ENCODE data around the gene FAM151A.

Gene FAM151A

DNA sequence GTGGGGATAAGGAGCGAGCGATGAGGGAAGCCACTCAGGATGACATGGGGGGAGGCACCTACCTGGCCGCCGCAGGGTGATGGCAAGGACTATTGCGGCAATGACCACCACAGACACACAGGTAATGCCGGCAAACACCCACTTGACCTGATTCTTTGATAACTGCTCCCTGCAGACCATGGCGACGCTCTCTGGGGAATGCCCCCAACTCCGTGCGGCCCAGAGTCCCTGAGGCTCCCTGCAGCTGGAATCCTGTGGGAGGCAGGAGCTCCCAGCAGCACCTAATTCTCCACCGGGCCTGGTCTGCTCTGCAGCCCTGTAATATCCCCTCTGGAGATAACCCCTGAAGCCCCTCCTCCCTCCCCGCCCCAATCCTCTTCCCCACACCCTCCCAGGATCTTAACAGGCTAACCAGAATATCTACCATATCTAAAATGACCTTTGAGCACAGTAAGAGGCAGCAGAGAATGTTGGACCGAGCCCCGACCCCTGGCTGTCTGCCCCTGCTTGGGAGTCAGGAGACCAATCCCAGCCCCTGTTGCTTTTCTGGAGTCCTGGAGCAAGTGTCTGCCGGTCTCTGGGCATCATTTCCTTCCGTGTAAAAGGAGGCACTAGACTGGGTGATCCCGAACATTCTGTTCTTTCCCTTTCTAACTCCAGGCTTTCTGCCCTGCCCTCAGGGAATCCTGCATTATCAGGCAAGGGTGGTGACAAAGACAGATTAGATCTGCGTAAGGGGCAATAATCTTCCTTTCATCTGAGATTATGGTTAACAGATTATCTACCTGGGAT is at the start of gene FAM151A:
Gene FAM151A, minus strand, starts transcription at position 310 of the 792 bp plus-strand sequence. Its CDS starts 130 bp downstream, at position 180.
- DNase-seq (ENCODE audit: low spot score) = no peak

DNA sequence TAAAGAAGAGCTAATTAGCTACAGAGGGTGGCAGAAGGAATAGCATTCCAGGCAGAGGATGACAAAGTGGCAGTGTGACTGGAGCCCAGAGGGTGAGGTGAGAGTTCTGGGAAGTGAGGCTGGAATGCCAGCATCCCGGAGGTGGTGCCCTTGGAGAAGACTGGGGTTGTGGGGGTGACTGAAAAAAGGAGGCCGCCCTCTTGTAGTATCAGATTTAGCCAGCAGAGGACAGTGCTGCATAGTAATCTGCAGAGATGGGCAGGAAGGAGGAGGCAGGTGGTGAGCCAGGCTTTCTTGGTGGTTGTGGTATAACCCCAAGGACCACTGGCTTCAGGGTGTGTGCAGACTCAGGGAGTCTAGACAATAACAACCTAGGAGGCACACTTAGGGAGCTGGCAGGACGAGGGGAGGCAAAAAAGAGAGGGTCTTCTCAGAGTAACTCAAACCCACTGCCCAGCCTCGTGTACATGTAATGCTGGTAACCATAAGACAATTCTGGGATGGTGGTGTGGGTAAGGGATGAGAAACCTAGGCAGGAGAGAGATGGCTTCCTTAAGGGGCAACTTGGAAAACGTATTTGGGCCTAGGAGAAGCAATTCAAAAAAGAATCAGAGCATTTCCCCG is 48.8 kb upstream of the FAM151A start:
- DNase-seq (ENCODE audit: low spot score) = peak; percentile 77

DNA sequence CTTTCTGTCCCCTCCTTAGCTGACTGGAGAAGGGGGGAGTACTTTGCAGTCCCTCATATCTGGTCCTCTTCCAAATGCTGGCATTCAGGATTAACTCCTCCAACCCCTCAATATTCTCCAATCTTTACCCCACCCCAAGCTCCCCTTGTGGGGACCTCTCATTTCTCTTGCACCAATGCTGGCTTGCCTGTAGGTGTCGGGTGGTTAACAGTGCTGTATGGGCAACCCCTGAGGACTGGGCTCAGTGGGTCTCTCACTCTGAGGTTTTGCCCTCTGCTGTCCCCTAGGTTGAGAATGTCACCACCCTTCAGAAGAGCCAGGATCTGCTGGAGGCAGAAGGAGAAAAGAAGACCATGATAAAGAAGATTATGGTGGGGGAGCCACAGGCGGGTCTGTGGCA is 45.2 kb upstream of the FAM151A start:
- no peak for DNase-seq (ENCODE audit: low spot score)

DNA sequence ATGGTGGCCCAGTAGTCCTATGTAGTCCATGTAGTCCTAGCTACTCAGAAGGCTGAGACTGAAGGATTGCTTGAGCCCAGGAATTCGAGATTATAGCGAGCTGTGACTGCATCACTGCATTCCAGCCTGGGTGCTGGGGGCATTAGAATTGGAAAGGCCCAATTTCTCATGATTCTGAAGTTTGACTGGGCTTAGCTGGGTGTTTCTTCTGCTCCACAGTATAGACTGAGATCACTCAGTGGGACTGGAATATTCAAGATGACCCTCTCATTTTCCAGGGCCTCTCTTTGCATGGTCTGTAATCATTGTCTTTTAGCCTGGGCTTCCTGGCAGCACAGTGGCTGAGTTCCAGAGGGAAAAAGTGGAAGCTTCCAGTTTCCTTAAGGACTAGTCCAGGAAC is 44.5 kb upstream of the FAM151A start:
- DNase-seq (ENCODE audit: low spot score) = no peak

DNA sequence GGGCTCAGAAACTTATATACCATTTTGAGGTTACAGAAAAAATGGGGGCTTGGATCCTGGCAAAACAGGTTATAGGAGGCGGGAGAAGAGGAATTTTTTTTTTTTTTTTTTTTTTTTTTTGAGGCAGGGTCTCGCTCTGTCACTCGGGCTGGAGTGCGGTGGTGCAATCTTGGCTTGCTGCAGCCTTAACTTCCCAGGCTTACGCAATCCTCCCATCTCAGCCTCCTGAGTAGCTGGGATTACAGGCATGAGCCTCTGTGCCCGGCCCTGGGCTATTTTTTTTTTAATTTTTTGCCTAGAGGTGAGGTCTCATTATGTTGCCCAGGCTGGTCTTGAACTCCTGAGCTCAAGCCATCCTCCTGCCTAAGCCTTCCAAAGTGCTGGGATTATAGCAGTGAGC is 43.0 kb upstream of the FAM151A start:
- DNase-seq (ENCODE audit: low spot score) = no peak

DNA sequence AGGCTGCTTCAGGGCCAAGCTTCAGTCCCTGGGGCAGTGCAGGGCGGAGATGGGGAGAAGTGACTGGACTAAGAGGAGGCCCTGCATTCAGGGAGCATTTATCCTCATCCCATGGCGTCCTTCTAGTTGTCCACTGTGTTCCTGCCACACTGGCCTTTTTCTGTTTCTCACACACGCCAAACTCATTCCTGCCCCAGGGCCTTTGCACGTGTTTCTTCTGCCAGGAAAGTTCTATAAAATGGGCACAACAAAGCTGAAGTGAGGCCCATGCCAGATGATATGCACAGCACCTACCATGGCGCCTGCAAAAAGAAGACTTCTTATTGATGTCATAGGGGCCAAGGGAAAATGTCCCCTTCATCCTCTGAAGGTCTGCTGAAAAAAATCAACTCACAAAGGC is 42.5 kb upstream of the FAM151A start:
- DNase-seq (ENCODE audit: low spot score) = no peak

DNA sequence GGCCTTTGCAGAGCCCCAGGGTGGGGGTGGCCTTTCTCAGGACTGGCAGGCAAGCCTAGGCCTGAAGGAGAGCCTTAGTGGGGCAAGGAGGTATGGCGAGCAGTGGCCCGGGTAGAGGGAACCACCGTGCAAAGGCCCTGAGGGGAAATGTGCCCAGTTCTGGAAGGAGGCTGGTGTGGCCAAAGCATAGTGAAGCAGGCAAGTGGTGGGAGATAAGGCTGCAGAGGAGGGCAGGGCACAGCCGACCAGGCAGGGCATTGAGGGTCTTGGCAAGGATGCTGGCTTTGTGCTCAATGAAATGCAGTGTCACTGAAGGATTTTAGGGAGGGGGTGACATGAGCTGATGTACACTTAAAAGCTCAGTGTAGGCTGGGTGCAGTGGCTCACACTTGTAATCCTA is 41.0 kb upstream of the FAM151A start:
- DNase-seq (ENCODE audit: low spot score) = no peak

DNA sequence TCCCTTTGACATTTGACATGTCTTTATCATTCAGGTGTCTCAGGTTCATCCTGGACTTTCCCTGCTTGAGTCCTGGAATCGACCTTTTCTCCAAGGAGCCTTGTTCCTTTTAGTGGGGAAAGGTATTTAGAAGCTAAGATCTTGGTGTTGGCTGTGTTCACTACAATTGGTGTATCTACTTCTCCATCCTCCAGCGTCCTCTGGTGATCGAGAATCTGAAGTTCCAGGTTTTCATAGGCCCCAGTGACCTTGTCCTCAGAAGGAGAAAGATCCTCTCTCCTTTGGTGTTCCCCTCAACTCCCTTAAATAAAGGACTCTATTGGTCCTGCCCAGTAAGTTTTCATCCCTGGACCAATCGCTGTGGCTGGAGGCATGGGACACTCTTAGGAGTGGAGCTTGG is 40.4 kb upstream of the FAM151A start:
- DNase-seq (ENCODE audit: low spot score) = no peak

DNA sequence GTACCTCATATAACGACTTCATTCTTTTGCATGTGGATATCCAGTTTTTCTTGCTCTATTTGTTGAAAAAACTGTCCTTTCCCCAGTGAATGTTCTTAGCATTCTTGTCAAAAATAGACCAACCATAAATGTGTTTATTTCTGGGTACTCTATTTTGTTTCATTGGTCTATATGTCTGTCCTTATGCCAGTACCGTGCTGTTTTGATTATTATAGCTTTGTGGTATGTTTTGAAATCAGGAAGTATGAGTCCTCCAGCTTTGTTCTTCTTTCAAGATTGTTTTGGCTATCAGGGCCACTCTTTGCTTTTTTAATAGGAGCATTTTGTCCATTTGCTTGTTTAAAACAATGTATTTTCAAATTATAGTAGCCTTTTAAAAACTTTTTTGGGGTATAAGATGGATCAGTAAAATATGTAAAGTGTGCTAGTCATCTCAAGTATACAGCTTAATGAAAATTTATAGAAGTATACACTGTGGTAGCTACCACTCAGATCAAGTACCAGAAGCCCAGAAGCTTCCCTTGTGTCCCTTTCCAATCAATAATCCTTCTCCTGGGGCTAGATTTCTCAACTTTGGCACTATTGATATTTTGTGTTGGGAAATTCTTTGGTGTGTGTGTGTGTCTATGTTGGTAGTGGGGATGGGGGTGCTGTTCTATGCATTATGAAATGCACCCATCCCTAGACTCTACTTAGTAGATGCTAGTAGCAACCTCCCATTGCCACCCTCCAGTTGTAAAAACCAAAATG is 35.0 kb upstream of the FAM151A start:
- DNase-seq (ENCODE audit: low spot score) = no peak

DNA sequence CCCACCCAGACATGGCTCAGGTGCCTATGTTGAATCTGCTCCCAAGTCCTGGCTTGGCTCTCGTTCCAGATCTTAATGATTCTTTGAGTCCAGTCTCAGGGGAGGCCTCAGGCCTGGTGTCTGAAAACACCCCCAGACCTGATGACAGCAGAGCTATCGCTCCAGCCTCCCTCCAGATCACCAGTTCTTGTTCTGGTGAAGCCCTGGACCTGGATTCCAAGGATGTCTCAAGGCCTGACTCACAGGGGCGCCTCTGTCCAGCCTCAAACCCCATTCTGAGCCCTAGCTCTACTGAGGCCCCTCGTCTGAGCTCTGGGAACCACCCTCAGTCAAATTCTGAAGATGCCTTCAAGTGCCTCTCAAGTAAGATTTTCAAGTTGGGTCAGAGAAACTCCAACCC is 29.7 kb upstream of the FAM151A start:
- no peak for DNase-seq (ENCODE audit: low spot score)

DNA sequence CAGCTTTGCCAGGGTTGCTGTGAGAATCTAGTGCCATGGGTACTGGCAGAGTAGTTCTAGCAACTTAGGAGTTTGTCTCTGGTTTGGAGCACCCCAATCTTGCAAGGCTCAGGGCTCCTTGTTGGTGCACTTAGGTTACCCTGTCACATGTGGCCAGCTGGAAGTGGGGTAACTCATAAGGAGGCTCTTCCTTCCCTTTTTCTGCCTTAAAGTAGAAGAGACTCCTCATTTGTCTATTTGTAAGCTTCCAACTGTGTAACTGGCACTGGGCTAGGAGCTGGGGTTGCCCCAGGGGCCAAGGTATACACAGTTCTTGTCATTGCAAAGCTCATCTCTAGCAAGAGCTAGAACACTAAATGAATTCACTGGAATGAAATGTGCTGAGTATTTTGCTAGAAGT is 28.8 kb upstream of the FAM151A start:
- DNase-seq (ENCODE audit: low spot score) = no peak

DNA sequence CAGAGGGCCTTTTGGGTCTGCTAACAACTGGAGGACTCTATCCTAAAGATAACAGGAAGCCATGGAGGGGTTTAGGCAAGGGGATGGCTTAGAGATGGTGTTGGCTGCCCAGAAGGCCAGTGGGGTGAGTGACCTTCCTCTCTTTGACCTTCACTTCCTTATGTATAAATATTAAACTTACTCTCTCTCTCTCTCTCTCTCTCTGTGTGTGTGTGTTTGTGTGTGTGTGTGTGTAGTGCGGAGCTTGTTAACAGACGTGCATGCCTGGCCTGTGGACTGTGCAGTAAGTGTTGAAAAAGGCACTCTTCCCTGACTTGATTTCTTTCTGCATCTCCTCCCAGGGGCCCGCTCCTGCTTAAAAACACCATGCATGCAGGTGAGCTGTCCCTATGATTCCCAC is 28.3 kb upstream of the FAM151A start:
- no peak for DNase-seq (ENCODE audit: low spot score)

DNA sequence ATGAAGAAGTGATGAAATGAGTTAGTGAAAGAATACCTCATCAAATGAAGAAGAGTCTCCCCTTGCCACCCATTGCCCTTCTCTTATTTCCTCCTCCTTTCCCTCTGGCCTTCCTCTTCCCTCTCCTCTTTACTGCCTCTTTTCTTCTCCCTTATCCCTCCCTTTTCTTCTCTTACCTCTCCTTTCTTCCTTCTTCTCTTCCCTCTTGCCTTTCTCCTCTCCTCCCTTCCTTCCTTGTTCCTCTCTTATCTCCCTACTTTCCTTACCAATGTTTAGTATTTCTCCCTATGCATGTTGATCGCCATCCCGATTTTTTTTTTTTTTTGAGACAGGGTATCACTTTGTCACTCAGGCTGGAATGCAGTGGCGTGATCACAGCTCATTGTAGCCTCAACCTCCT is 27.1 kb upstream of the FAM151A start:
- DNase-seq (ENCODE audit: low spot score) = no peak

DNA sequence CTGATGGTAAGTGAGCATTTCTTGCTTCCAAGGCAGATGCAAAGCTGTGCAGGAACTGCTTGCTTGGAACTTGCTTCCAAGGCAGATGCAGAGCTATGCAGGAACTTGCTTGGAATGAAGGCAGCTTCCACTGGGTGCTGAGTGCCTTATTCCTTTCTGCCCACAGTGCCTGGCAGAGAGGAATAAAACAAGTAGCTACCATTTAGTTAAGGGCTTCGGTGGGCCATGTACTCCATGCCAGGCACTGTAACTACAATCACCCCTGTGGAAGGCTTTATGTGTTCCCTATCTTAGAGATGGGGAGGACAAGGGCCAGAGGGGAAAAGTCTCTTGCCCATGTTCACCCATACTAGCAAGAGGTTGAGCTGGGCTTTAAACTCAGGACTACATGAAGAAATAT is 26.6 kb upstream of the FAM151A start:
- DNase-seq (ENCODE audit: low spot score) = no peak

DNA sequence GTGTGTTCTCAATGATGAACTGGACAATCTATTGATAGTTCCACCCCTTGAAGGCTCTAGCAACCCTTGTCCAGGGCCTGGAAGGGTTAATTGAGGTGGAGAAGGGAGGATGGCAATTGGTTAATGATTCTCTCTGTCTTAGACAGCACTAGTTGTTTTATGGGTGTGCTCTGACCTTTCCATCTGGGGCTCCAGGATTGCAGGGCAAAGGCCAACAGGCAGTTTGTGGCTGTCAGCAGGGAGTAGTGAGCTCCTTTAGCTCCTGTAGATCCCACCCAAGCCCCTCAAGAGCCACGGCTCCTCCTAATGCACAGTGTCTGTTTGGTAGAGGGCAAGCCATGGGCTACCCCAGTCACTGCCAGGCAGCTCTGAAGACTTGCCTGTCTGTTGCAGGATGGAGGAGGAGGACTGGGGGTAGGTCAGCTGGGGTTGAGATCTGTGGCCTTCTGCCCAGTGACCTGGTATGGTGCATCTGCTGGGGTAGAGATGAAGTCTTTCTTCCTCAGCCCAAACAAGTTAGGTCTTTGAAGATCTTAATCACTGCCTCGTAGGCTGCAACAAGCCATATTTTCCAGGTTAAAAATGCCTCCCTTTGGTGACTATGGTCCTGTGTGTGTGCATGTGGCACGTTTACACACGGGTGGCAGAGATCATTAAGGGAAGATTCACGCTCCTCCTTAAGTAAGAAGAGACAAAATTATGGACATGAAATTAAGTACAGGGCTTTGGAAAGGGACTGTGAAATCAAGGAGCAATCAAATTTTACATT is 26.0 kb upstream of the FAM151A start:
- no peak for DNase-seq (ENCODE audit: low spot score)

DNA sequence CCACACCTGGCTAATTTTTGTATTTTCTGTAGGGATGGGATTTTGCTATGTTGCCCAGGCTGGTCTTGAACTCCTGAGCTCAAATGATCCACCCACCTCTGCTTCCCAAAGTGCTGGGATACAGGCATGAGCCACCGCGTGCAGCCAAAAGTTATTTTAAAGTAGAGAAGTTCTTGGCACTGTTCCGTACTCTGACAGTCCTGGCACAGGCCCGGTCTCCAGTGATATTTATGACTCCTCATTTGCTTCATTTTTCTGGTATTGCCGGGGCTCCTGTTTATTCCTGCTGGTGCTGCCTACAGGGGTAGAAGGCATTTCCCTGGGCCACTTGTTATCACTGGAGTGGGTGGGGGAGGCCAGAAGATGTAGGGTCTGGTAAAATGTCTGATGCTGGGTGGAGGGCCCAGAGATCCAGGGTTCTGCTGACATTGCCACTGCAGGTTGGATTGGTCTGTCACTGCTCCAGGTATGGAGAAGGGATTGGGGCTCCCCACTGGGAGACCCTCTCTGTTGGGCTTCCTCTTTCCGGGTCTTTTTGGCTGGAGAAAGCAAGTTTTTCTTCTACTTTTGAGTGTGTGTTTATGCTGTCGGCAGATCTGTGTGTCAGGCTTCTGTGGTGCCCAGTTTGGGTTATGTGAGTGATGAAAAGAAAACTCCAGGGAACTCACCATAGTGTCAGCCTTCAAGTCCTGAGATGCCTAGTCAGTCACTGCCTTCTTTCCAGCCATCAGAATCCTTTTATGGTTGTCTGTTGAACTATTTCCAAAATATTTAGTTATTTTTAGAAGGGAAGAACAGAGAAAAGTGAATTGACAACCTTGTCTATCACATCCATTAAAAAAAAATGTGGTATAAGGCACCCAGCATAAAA is 22.7 kb upstream of the FAM151A start:
- no peak for DNase-seq (ENCODE audit: low spot score)

DNA sequence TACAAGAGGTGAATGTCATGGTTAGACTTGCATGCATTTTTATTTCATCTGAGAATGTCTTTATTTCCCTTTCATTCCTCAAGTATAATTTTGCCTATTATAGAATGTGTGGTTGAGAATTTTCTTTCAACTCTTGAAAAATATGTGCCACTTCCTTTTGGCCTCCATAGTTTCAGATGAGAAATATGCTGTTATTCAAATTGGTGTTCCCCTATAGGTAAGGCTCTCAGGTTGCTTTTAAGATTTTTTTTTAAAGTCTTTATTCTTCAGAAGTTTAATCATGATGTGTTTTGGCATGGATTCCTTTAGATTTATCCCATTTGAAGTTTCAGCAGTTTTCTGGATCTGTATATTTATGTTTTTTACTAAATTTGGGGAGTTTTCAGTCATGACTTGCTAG is 20.4 kb upstream of the FAM151A start:
- DNase-seq (ENCODE audit: low spot score) = no peak

DNA sequence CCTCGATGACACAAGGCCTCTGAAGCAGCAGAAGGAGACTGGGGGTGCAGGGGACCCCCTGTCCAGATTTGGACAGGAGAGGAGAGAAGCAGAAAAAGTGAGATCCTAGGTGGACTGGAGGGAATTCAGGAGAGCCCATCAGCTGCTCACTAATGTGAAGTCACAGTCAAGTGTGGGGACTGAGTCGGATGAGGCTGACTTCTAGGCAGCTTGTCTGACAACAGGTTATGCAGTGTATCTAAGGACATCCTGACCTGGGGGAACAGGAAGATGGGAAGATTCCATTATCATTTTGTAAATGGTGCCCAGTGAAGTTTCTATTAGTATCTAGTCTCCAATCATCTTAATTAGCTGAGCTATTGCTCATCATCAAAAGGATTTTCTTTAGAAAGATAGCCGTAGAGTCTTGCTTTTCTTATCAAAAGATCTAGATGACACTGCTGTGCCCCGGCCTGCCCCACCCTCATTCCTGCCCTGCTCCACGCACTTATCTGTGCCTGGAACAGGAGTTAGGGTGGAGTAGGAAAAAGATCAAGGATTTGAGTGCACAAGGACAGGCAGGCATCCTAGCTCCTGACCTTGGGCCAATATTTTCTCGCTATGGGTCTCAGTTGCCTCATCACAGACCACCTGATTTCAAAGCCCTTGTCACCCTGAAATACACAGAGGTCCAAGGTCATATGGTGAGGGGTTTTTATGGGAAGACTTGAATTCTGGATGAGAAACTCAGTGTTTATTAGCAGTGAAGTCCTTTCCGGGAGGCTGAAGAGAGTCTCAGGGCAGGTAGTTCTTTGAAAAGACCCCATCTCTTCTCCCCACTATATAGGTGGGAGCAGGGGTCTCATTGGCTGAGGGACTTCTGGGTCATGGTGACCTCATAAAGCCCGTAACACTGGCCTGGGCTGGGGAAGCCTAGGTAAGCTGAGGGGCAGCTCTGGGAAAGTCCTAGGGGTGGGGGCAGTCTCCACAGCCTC is 17.8 kb upstream of the FAM151A start, which contains the start of gene MROH7:
Gene MROH7, plus strand, starts transcription at position 924 of the 974 bp plus-strand sequence. CDS start 11,141 bp downstream, outside the sequence.
- DNase-seq (ENCODE audit: low spot score) = no peak

DNA sequence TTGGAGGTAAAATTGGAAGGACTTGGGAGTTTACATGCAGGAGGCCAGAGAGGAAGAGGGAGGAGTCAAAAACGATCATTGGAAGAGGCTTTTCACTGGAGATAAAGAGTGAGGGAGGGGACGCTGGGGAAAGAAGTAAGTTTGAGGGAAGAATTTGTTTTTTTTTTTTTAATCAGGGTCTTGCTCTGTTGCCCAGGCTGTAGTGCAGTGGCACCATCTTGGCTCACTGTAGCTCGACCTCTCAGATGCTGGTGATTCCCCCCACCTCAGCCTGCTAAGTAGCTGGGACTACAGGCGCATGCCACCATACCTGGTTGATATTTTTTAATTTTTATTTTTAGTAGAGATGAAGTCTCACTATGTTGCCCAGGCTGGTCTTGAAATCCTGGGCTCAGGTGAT is 17.0 kb upstream of the FAM151A start:
- DNase-seq (ENCODE audit: low spot score) = no peak

Measured in activated CD4-positive, alpha-beta T cell treated with anti-CD3 and anti-CD28 coated beads, Interleukin-2, Interleukin-4, amounts not matched to agents 100 ng/mL and 50 ng/mL, durations not matched to agents 16 hours and 8 hours (primary cell).